Fibroblast of mammary gland (primary cell): ENCODE results near the gene TOB2.

Source experiments
- DNase-seq: peaks from one replicate; pipeline ENCODE4 v3.0.0-alpha.2; 2010; ENCODE audit warnings: low read depth
- H3K4me3 ChIP-seq: 2 replicates; pipeline ENCODE4 v1.5.1; 2011; ENCODE audit warnings: low read depth, mild to moderate bottlenecking, low read length, moderate library complexity; ENCODE audit not compliant: control insufficient read depth
- TF ChIP-seq, protein P1 (sequence below): conservative IDR thresholded peaks from 2 replicates; pipeline ENCODE4 v1.5.1; 2011; ENCODE audit warnings: low read depth, low read length, inconsistent platforms; ENCODE audit not compliant: control insufficient read depth, insufficient read depth

The TOB2 gene

DNA sequence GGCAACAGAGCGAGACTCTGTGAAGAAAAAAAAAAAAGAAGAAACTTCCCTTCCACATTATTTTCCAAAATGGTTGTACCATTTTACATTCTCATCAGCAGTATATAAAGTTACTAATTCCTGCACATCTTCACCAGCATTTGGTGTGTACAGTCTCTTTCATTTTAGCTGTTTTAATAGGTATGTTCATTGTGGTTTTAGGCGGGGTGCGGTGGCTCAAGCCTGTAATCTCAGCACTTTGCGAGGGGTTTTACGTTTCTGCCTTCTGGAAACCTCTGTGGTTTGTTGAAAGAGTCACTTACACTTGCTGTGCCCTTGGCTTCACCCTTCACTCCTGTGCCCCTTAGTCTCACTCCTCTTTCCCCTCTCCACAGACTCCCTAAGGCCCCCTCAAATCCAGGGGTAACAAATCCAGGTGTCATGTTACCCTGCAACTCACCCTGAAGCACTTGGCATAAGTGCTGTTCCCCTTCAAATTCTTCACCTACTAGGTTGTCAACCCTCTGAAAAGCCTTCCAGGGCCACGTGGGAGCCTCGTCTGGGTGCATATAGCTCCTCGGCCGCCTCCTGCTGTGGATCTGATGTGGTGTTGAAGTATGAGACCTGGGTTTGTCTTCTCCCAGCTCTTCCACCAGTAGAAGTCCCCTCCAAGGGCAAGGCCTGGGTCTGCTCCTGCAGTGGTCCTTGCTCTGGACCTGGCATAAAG lies 20.8 kb downstream of the TOB2 start:
- DNase-seq, result no peak
- TF ChIP-seq, protein P1, sequence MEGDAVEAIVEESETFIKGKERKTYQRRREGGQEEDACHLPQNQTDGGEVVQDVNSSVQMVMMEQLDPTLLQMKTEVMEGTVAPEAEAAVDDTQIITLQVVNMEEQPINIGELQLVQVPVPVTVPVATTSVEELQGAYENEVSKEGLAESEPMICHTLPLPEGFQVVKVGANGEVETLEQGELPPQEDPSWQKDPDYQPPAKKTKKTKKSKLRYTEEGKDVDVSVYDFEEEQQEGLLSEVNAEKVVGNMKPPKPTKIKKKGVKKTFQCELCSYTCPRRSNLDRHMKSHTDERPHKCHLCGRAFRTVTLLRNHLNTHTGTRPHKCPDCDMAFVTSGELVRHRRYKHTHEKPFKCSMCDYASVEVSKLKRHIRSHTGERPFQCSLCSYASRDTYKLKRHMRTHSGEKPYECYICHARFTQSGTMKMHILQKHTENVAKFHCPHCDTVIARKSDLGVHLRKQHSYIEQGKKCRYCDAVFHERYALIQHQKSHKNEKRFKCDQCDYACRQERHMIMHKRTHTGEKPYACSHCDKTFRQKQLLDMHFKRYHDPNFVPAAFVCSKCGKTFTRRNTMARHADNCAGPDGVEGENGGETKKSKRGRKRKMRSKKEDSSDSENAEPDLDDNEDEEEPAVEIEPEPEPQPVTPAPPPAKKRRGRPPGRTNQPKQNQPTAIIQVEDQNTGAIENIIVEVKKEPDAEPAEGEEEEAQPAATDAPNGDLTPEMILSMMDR, result no peak
- no peak overlapping the region for H3K4me3 ChIP-seq

DNA sequence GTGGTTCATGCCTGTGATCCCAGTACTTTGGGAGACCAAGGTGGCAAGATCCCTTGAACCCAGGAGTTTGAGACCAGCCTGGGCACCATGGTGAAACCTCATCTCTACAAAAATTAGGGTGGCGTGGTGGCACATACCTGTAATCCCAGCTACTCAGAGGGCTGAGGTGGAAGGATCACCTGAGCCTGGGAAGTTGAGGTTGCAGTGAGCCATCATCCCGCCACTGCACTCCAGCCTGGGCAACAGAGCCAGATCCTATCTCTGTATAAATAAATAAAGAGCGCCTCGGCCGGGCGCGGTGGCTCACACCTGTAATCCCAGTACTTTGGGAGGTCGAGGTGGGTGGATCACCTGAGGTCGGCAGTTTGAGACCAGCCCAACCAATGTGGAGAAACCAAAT lies 27.9 kb downstream of the TOB2 start:
- TF ChIP-seq, protein P1, result no peak
- no peak for DNase-seq
- no peak overlapping the region for H3K4me3 ChIP-seq

DNA sequence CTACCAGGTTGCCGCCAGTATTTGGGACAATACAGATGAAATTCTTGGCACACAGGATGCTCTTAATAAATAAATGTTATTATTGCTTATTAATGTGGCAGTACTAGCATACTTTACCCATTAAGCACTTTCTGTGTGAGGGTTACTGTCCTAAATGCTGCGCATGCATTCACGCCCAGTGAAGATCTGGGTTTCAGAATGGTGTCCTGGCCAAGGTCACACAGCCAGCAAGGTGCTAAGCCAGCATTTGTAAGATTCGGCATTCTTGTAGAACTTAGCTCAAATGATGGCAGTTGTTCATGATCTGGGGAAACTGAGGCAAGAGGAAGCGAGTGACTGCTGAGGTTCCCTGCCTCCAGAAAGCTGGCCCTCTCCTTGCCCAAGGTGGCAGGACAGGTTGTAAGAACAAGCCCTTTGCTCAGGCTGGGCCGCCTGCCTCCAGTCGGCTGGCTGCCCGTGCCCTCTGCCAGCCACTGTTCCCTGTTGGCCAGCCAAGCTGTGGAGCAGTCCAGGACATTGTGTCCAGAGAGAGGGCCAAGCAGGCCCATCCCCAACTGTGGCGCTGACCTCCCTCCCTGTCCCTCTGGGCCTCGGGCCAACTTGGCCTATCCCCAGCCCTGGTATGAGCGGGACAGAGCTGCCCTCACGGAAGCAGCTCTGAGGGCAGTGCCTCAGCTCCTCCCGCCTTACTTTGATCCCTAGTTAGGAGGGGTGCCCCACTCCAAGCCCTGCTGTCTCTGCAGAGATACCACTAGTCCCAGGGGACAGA lies 28.8 kb downstream of the TOB2 start:
- TF ChIP-seq, protein P1, result no peak
- no peak overlapping the region for H3K4me3 ChIP-seq
- no peak for DNase-seq

DNA sequence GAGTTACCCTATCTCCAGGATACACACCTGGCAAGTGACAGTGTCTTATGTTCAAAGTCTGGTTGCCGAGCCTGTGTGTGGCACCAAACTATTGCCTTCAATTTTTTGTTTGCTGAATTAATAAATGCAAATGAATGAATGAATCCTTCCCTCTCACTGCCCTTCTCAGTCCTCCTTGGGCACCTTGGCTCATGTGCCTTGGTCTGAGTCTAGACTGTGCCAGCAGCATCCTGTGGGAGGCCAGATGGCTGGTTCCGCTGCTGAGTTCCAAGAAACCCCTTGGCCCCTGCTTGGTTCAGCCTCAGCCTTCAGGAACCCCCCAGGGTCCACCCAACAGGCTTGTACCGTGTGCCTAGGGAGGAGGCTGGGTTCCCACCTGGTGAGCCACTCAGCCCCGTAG lies 31.0 kb downstream of the TOB2 start:
- no peak overlapping the region for H3K4me3 ChIP-seq
- TF ChIP-seq, protein P1, result no peak
- no peak for DNase-seq

DNA sequence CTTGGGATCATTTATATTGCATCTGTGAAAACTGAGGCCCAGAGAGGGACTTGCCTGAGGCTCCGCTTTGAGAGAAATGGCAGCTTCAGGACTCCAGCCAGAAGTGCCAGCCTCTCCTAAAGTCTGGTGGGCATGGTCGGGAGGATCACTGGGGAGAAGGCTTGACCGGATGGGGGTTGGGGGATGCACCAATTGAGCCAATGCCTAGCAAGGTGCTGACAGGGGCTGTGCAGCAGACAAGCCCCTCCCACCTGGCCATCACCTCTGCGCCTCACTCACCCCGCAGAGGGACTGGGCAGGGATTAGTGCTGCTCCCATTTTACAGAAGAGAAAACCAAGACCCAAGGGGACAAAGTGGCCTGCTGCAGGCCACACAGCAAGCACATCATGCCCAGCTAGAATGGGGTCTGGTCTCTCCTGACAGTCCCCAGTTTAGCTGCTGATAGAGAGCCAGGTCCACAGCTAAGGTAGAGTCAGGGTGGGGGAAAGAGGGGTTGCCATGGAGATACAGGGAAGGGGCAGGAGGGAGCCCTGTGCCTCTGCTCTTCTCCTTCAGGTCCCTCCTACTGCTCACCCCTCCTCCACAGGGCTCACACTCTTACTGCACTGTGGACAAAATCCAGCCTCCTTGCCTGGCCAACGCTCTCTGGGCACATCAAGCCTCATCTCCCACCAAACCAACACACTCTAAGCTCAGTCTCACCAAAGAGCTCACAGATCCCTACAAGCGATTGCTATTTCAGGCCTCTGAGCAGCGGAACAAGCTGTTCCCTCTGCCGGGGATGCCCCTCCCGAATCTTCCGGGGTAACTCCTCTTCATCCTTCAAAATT lies 35.4 kb downstream of the TOB2 start:
- no peak for DNase-seq
- TF ChIP-seq, protein P1, result no peak
- no peak overlapping the region for H3K4me3 ChIP-seq

DNA sequence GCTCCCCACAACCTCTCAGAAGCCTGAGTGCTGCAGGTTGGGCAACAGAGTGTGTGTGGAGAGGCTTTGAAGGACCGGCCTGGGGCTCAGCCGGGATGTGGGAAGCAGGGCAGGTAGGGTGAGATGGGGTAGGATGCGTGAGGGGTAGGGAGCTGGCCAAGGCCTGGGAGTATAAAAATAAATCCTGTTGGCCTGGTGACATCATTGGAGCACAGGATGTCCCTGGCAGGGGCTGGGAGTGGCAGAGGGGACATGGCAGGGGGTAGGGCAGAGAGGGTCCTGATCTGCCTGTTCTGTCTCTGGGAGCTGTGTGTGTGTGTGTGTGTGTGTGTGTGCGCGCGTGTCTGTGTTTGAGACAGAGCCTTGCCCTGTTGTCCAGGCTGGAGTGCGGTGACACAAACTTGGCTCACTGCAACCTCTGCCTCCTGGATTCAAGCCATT lies 36.3 kb downstream of the TOB2 start:
- DNase-seq, result no peak
- H3K4me3 ChIP-seq, result no peak overlapping the region
- TF ChIP-seq, protein P1, result no peak
